Right ventricle myocardium inferior (tissue), 1 donor: ENCODE data around the gene TRIOBP. TPM values are rescaled to one million over a fixed set of nuclear protein-coding genes. Genes with fewer than 3 reads are reported as not detected.

Source experiments
- ATAC-seq: fragments of 200-7000 bp; cut with Tn5 transposase; one replicate; pipeline ENCODE4 v1.9.1; 2020; ENCODE audit warnings: mild to moderate bottlenecking, moderate library complexity
- DNase-seq: peaks from one replicate; pipeline ENCODE4 v3.0.0; 2021; ENCODE audit errors: missing footprints
- intact Hi-C: fragments of 100-400 bp; cut with DNase I; formaldehyde crosslinking; loops from one replicate; pipeline ENCODE4 v1.11.0; 2022
- total RNA-seq: library from RNA; stranded (reverse); fragmentation: NEBNext Ultra II Directional; extraction: Animal tissue kit (Norgen Biotek cat#: 25700); gene quantifications from one replicate; pipeline ENCODE4 v1.2.1, GENCODE V29; 2021
- donor health status: DM: no; HTN: yes; CAD: no; lungs with severe emphysema.

TRIOBP gene
- total RNA-seq, 1 donor from 2014 or later: 90.1 TPM

GRCh38 chr22:37662039-37662438, 34.8 kb upstream of the TRIOBP start:
- DNase-seq (no peak), ATAC-seq (no peak)
- intact Hi-C loops: no loop called here

GRCh38 chr22:37663521-37664140, 33.2 kb upstream of the TRIOBP start:
- intact Hi-C loops: no loop called here
- DNase-seq (no peak), ATAC-seq (no peak)

GRCh38 chr22:37664249-37665101, 32.4 kb upstream of the TRIOBP start:
- DNase-seq: no peak
- intact Hi-C loops: no loop called here

GRCh38 chr22:37665487-37665886, 31.4 kb upstream of the TRIOBP start:
- DNase-seq (no peak), ATAC-seq (no peak)
- intact Hi-C loops: no loop called here

More at GRCh38 chr22:37664249-37665101, 32.4 kb upstream of the TRIOBP start:
- peak; percentile 21 for ATAC-seq

GRCh38 chr22:37669586-37669985, 27.3 kb upstream of the TRIOBP start:
- ATAC-seq (no peak), DNase-seq (no peak)
- intact Hi-C loops: no loop called here

GRCh38 chr22:37672206-37672919, 24.5 kb upstream of the TRIOBP start:
- ATAC-seq: no peak
- intact Hi-C loops: no loop called here
- DNase-seq: no peak

- DNase-seq (no peak), ATAC-seq (no peak)
- intact Hi-C loops: no loop called here
Measured at GRCh38 chr22:37672920-37673455, 23.9 kb upstream of the TRIOBP start.

GRCh38 chr22:37674248-37674647, 22.6 kb upstream of the TRIOBP start:
- ATAC-seq (no peak), DNase-seq (no peak)
- intact Hi-C loops: loop anchor here (2.0 kb wide), 1 partner anchor 79 kb away; no protein-coding TSS in a partner anchor

- DNase-seq (peak; percentile 98), ATAC-seq (peak; percentile 90)
- intact Hi-C loops: loop anchor here (1.0 to 5.0 kb wide), 3 partner anchors 17 to 78 kb away; partner anchors contain the start of gene PDXP
Measured at GRCh38 chr22:37674951-37675929, 21.6 kb upstream of the TRIOBP start, which contains the start of gene LGALS1. TSS of gene LGALS1 (plus strand) at chr22:37675636. CDS start at chr22:37675703, 67 bp downstream.

- intact Hi-C loops: loop anchor here (1.0 to 5.0 kb wide), 3 partner anchors 18 to 77 kb away; partner anchors contain the start of gene PDXP
Measured at GRCh38 chr22:37675930-37676735, 20.7 kb upstream of the TRIOBP start.

GRCh38 chr22:37676736-37677492, 19.9 kb upstream of the TRIOBP start:
- DNase-seq (peak; percentile 93), ATAC-seq (peak; percentile 19)
- intact Hi-C loops: loop anchor here (5.0 kb wide), 1 partner anchor 50 kb away; no protein-coding TSS in a partner anchor

More at GRCh38 chr22:37675930-37676735, 20.7 kb upstream of the TRIOBP start:
- peak; percentile 81 for DNase-seq
- ATAC-seq: peak; percentile 35

- intact Hi-C loops: loop anchor here (5.0 kb wide), 1 partner anchor 50 kb away; no protein-coding TSS in a partner anchor
- ATAC-seq (no peak), DNase-seq (no peak)
Measured at GRCh38 chr22:37677493-37677974, 19.3 kb upstream of the TRIOBP start.

- DNase-seq (no peak), ATAC-seq (no peak)
- intact Hi-C loops: loop anchor here (5.0 kb wide), 1 partner anchor 51 kb away; no protein-coding TSS in a partner anchor
Measured at GRCh38 chr22:37678372-37678771, 18.5 kb upstream of the TRIOBP start.

- intact Hi-C loops: loop anchor here (2.0 to 5.0 kb wide), 3 partner anchors 37 to 142 kb away; no protein-coding TSS in a partner anchor
- ATAC-seq (no peak), DNase-seq (no peak)
Measured at GRCh38 chr22:37679670-37680069, 17.2 kb upstream of the TRIOBP start.

GRCh38 chr22:37680191-37680851, 16.5 kb upstream of the TRIOBP start:
- DNase-seq: no peak
- intact Hi-C loops: loop anchor here (2.0 to 5.0 kb wide), 2 partner anchors 38 to 143 kb away; no protein-coding TSS in a partner anchor
- no peak for ATAC-seq
